CD4-positive, alpha-beta T cell treated with Interleukin-4 for 1 hour (primary cell): ENCODE results near the gene TUBGCP2.
"Not testable (repeated sequence)": the region's sequence is repeated elsewhere in the genome, so short reads cannot be mapped to it uniquely, and the experiment has no call there.

Experiments used
- DNase-seq, 2 donors: peaks; one replicate each; pipeline ENCODE4 v3.0.0-alpha.2; 2020 to 2022

TUBGCP2 gene

GRCh38 chr10:133324857-133325260 lies 16.2 kb upstream of the TUBGCP2 start:
- DNase-seq: no peak

- peak; percentile 74 to 79 for DNase-seq
These were observed 15.6 kb upstream of the TUBGCP2 start for GRCh38 chr10:133324198-133324792.

- DNase-seq: not testable (repeated sequence)
These were observed 13.5 kb upstream of the TUBGCP2 start for GRCh38 chr10:133322064-133322709.

GRCh38 chr10:133320852-133321422 lies 12.3 kb upstream of the TUBGCP2 start:
- not testable (repeated sequence) for DNase-seq

DNA sequence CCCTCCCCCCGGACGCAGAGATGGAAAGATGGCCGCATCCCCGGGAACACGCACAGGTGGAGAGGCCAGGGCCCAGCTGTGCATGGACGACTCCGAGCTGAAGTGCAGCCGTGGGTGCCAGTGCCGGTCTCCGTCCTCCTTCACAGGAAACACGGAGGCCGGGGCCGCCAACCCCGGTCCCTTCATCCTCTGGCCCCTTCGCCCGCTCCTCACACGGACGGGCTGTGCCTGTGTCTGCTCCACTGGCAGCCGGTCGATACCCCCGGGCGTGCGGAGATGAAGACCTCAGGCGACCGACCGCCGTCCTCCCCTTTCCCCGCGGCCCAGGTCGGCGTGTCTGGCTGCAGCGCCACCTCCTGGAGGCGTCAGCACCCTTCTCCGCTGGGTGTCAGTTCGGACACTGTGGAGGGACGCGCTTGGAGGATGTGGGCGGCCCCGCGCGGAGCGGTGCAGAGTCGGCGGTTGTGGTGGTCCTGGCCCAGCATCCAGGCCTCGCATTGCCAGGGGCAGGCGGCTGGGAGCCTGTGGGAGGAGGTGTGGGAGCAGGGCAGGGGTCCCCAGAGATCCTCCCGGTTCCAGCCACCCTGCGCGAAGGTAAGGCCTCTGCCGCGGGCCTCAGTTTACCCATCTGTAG lies 9.9 kb upstream of the TUBGCP2 start:
- peak; percentile 71 to 76 for DNase-seq

GRCh38 chr10:133316732-133317131 lies 8.1 kb upstream of the TUBGCP2 start:
- DNase-seq: no peak

DNA sequence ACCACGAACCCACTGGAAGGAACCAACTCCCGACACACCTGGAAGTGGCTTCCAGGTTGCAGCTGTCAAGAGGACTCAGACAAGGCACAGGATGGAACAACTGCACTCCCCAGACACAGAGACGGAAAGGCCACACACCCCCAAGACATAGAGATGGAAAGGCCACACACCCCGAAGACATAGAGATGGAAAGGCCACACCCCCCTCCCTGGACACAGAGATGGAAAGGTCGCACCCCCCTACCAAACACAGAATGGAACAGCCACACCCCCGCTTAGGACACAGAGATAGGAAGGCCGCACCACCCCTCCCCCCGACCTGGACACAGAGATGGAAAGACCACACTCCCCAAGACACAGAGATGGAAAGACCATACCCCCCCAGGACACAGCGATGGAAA lies 7.6 kb upstream of the TUBGCP2 start:
- no peak for DNase-seq

GRCh38 chr10:133315847-133316246 lies 7.2 kb upstream of the TUBGCP2 start:
- DNase-seq: no peak

DNA sequence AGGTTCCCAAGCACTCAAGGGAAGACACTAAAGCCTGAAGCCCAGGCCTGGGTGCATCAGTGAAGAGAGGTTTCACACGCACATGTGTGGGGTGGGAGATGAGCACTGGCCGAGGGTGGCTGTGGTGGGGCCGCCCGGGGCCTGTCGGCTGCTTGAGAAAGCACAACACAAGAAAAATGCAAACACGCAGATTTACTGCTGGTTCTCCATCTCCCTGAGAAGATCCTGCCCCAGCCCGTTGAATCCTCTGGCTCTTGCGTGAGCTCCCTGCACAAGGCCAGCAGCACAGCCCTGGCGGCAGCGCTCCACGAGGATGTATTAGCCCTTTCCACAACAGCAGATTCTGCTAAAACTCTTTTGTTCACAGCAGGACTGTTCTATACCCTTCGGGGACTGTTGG lies 6.2 kb upstream of the TUBGCP2 start:
- no peak for DNase-seq

GRCh38 chr10:133313192-133313591 lies 4.5 kb upstream of the TUBGCP2 start:
- DNase-seq: no peak

- no peak for DNase-seq
These were observed 4.1 kb upstream of the TUBGCP2 start for GRCh38 chr10:133312769-133313145.

DNA sequence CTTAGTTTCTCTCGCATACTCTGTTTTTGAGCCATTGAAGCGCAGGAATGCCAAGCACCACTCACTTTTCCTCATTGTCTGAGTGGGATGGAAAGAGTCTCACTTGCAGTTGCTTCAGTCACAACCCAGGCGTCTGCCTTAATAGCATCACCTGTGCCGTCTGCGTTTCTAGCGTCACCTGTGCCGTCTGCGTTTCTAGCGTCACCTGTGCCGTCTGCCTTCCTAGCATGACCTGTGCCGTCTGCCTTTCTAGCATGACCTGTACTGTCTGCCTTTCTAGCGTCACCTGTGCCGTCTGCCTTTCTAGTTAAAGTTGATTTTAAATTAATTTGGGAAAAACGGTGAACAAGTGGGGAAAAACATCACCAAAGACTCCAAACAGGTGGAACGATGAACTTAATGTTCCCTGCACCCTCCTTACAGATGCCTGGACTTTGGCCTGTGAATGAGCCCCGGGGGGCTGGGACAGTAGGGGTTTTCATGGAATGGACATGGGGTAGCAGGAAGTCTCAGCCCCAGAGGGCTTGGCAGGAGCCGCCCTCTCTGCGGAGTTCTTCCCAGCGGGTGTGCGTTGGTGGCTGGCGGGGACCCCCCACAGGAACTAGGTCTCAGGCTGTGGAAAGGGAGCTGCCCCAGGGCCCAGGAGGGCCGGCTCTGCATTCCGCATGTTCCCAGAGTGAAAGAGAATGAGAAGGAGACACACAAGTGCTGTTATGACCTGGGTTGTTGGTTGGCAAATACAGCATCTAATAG lies 3.5 kb upstream of the TUBGCP2 start:
- no peak for DNase-seq

DNA sequence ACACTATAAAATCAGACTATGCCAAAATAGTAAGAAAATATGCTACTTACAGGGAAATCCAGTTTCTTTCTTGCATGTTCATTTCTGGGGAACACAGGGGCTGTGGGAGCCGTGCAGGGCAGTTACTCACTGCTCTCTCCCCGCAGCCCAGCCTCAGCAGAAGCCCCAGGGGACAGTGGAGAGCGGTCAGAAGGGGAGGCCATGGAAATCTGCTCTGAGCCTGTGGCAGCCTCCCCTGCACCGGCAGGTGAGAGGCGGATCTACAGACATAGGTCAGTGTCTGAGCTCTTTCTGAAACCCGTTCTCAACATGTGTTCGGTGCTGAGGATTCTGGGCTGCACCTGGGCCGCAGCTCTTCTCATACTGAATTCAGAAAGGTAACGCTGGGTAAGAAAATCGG lies 2.9 kb upstream of the TUBGCP2 start:
- DNase-seq: no peak

DNA sequence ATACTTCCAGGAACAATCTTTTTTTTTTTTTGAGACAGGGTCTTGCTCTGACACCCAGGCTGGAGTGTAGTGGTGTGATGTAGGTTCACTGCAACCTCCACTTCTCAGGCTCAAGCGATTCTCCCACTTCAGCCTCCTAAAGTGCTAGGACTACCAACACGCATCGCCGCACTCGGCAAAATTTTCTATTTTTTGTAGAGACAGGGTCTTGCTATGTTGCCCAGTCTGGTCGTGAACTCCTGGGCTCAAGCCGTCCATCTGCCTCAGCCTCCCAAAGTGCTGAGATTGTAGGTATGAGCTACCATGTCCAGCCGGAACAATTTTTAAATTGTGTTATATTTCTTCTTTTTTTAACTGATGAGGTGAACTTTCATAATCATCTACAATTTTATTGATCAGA lies 2.1 kb upstream of the TUBGCP2 start:
- DNase-seq: no peak

- no peak for DNase-seq
These were observed 1.7 kb upstream of the TUBGCP2 start for GRCh38 chr10:133310399-133310755.

DNA sequence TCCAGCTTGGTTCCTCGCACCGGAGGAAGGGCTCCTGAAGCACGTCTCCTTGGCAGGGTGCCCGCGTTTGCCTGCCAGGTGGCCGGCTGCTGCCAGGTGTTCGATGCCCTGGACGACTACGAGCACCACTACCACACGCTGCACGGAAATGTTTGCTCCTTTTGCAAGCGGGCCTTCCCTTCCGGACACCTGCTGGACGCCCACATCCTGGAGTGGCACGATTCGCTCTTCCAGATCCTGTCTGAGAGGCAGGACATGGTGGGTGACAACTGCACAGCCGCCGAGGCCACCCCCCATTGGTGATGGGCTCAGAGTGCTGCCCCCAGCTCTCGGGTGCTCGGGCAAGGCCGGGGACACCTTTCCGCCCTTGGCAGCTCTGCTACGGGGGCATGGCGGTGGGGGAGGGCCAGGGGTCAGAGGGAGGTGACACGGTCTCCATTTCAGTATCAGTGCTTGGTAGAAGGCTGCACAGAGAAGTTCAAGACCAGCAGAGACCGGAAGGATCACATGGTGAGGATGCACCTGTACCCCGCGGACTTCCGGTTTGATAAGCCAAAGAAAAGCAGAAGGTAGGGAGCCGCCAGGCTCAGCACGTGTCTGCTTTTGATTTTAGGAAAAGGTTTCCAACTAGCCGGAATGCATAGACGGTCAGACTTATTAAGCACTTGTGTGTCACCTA lies 1.2 kb upstream of the TUBGCP2 start:
- no peak for DNase-seq

GRCh38 chr10:133309100-133309719 lies 538 bp upstream of the TUBGCP2 start:
- peak; percentile 87 to 94 for DNase-seq

DNA sequence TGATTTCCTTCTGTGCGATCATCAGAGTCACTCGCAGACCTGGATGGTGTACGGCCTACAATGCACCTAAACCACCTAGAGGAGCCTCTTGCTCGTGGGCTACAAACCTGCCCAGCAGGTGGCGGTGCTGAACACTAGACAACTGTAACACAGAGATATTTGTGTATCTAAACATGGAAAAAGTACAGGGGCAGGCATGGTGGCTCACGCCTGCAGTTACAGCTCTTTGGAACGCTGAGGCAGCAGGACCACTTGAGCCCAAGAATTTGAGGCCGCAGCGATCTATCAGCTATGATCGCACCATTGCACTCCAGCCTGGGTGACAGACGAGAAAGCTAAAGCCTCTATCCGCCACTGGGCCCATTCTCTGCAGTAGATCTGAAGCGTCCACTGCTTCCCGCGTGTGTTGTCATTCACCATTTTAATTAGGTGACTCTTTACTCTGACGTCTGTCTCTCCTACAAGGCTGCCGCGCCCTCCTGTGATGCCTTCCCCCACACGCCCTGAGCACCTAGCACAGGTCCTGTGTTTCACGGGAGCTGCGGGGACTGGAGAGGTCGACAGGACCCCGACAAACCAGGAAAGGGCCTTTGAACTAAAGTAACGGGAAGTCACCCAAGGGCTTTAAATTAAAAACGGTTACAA lies 774 bp downstream of the TUBGCP2 start:
- DNase-seq: peak; percentile 88 to 92

DNA sequence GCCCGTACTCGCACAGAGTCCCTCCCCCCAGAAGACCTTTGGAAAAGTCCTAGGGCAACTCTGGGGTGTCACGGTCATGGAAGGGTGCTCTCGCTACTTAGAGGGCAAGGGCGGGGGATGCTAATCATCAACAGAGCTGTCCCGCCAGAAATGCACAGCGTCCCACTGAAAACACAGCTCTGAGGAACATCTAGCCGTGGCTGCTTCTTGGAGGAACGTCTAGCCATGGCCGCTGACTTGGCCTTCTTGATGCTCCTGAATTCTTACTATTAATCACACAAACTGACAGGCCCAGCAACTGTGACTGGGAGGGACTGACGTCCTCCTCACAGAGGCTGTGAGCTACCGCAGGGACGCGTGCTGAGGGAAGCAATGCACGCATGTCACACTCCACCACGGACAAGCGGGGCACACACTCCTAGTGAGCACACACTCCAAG lies 1.7 kb downstream of the TUBGCP2 start:
- DNase-seq: no peak

GRCh38 chr10:133306097-133306476 lies 2.6 kb downstream of the TUBGCP2 start:
- DNase-seq: no peak

GRCh38 chr10:133303206-133303605 lies 5.5 kb downstream of the TUBGCP2 start:
- DNase-seq: no peak

GRCh38 chr10:133302230-133302629 lies 6.4 kb downstream of the TUBGCP2 start:
- no peak for DNase-seq
